DND-41 (cell line): ENCODE results near the gene C9orf72.

ENCODE experiments used
- ATAC-seq: fragments of 200-7000 bp; cut with Tn5 transposase; 3 replicates; pipeline ENCODE4 v1.9.1; 2021; ENCODE audit warnings: low read depth; ENCODE audit not compliant: insufficient read depth
- DNase-seq: peaks from one replicate; pipeline ENCODE4 v3.0.0-alpha.2; 2020
- H2AFZ ChIP-seq: 2 replicates; pipeline ENCODE4 v1.6.0; 2012; ENCODE audit warnings: low read depth, low read length
- H3K27ac ChIP-seq: 2 replicates; pipeline ENCODE4 v1.5.1; 2012; ENCODE audit warnings: low read length, inconsistent platforms
- H3K27me3 ChIP-seq: fragments of 200-600 bp; sonication (generic); 2 replicates; pipeline ENCODE4 v1.6.0; 2012; ENCODE audit warnings: low read length, mild to moderate bottlenecking, inconsistent platforms; ENCODE audit not compliant: insufficient read depth, poor library complexity
- H3K36me3 ChIP-seq: 2 replicates; pipeline ENCODE4 v1.5.1; 2012; ENCODE audit warnings: low read length, inconsistent platforms; ENCODE audit not compliant: insufficient read depth
- H3K4me1 ChIP-seq: 2 replicates; pipeline ENCODE4 v1.5.1; 2012; ENCODE audit warnings: mild to moderate bottlenecking, low read length; ENCODE audit not compliant: insufficient read depth
- H3K4me2 ChIP-seq: 2 replicates; pipeline ENCODE4 v1.6.0; 2012; ENCODE audit warnings: mild to moderate bottlenecking, moderate library complexity, low read length, inconsistent platforms; ENCODE audit not compliant: insufficient read depth
- H3K4me3 ChIP-seq, 2 experiments: fragments of 200-600 bp in 1 of 2; shearing (Covaris generic) in 1 of 2; 2 replicates each; pipeline ENCODE4 v1.5.1; 2012 to 2016; ENCODE audit warnings: inconsistent platforms in 2 of 2, low read length in 2 of 2, mild to moderate bottlenecking in 2 of 2, low read depth in 1 of 2, moderate library complexity in 1 of 2
- H3K79me2 ChIP-seq: 2 replicates; pipeline ENCODE4 v1.6.0; 2012; ENCODE audit warnings: low read length, inconsistent platforms; ENCODE audit not compliant: insufficient read depth
- H3K9ac ChIP-seq: 2 replicates; pipeline ENCODE4 v1.6.0; 2012; ENCODE audit warnings: low read depth, mild to moderate bottlenecking, inconsistent platforms, low read length, moderate library complexity
- H3K9me3 ChIP-seq: 2 replicates; pipeline ENCODE4 v1.5.1; 2012; ENCODE audit warnings: low read length, moderate library complexity, mild to moderate bottlenecking, inconsistent platforms; ENCODE audit not compliant: insufficient read depth, severe bottlenecking
- H4K20me1 ChIP-seq: 2 replicates; pipeline ENCODE4 v1.6.0; 2012; ENCODE audit warnings: low read length; ENCODE audit not compliant: insufficient read depth
- CTCF ChIP-seq: IDR thresholded peaks from 2 replicates; pipeline ENCODE4 v1.5.1; 2012; ENCODE audit warnings: borderline replicate concordance, low read length, moderate library complexity, mild to moderate bottlenecking; ENCODE audit not compliant: poor library complexity, severe bottlenecking; ENCODE audit errors: extremely low read depth
- EZH2 ChIP-seq: IDR thresholded peaks from 3 replicates; pipeline ENCODE4 v1.6.1; 2012; ENCODE audit warnings: borderline replicate concordance, low read depth, mild to moderate bottlenecking, moderate library complexity, low read length, inconsistent platforms; ENCODE audit not compliant: severe bottlenecking

C9orf72 gene

GRCh38 chr9:27561685-27562084 is 11.6 kb downstream of the C9orf72 start:
- Histone ChIP-seq H4K20me1 (no peaks in the 10 kb centered on the region), H3K27me3 (no peaks in the 10 kb centered on the region), H2AFZ (no peak overlapping the region), H3K4me2 (no peak overlapping the region), H3K9me3 (no peaks in the 10 kb centered on the region), H3K9ac (no peak overlapping the region), H3K36me3 (peaks cover 5% of the 10 kb centered on the region; the same call in 1 of the 2 replicates), H3K4me1 (no peaks in the 10 kb centered on the region), H3K27ac (no peak overlapping the region), H3K79me2 (no peaks in the 10 kb centered on the region), H3K4me3 (no peak overlapping the region)
- ATAC-seq (no peak), DNase-seq (no peak)
- TF ChIP-seq EZH2 = no peak
- no peak for TF ChIP-seq CTCF

- H3K4me3 ChIP-seq = no peak overlapping the region
- no peak overlapping the region for H2AFZ ChIP-seq
- no peaks in the 10 kb centered on the region for H3K79me2 ChIP-seq
- H4K20me1 ChIP-seq = no peaks in the 10 kb centered on the region
- H3K4me2 ChIP-seq = no peak overlapping the region
- H3K36me3 ChIP-seq = peaks cover 9% of the 10 kb centered on the region; the same call in 1 of the 2 replicates
- DNase-seq = no peak
- TF ChIP-seq CTCF (no peak), EZH2 (no peak)
- H3K4me1 ChIP-seq = no peaks in the 10 kb centered on the region
- H3K9me3 ChIP-seq = no peaks in the 10 kb centered on the region
- no peak for ATAC-seq
- H3K27ac ChIP-seq = no peak overlapping the region
- H3K27me3 ChIP-seq = no peaks in the 10 kb centered on the region
- no peak overlapping the region for H3K9ac ChIP-seq
These were observed 12.8 kb downstream of the C9orf72 start for GRCh38 chr9:27560457-27560856.

GRCh38 chr9:27558307-27558706 is 15.0 kb downstream of the C9orf72 start:
- Histone ChIP-seq H3K79me2 (no peaks in the 10 kb centered on the region), H3K9me3 (no peaks in the 10 kb centered on the region), H3K4me3 (no peak overlapping the region), H3K9ac (no peak overlapping the region), H3K27me3 (no peaks in the 10 kb centered on the region), H3K4me2 (no peak overlapping the region), H2AFZ (no peak overlapping the region), H3K4me1 (no peaks in the 10 kb centered on the region), H3K36me3 (peaks cover 9% of the 10 kb centered on the region; the same call in 1 of the 2 replicates), H3K27ac (no peak overlapping the region), H4K20me1 (no peaks in the 10 kb centered on the region)
- ATAC-seq (no peak), DNase-seq (no peak)
- TF ChIP-seq EZH2 (no peak), CTCF (no peak)

GRCh38 chr9:27556470-27556869 is 16.8 kb downstream of the C9orf72 start:
- Histone ChIP-seq H3K79me2 (no peaks in the 10 kb centered on the region), H3K36me3 (peaks cover 9% of the 10 kb centered on the region; the same call in 1 of the 2 replicates), H3K9me3 (no peaks in the 10 kb centered on the region), H2AFZ (no peak overlapping the region), H3K27me3 (no peaks in the 10 kb centered on the region), H3K4me3 (no peak overlapping the region), H3K4me2 (no peak overlapping the region), H3K27ac (no peak overlapping the region), H3K9ac (no peak overlapping the region), H3K4me1 (no peaks in the 10 kb centered on the region), H4K20me1 (no peaks in the 10 kb centered on the region)
- DNase-seq = no peak
- ATAC-seq = no peak
- TF ChIP-seq CTCF (no peak), EZH2 (no peak)
